Measurements from ENCODE around the gene GFOD2.

DNA sequence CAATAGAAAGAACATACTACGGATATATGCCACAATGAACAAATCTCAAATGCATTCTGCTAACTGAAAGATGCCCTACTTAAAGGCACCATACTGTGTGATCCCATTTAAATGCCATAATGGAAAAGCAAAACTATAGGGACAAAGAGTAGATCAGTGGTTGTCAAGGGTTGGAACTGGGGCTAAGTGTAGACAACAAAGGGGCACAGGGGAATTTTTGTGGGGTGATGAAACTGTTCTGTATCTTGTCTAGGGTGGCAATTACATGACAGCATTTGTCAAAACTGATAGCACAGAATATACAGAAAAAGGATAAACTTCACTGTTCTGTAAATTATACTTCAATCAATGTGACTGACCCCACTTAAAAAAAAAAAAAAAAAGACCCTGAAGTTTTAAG is 17.7 kb downstream of the GFOD2 start:
- TF ChIP-seq EZH2 (IDR thresholded peaks at IDR 0.05; ENCODE audit: insufficient read depth, poor library complexity, severe bottlenecking), result no peak
- TF ChIP-seq EZH2phosphoT487 (IDR thresholded peaks at IDR 0.05; ENCODE audit: insufficient read depth, low read depth), result no peak
